HepG2 (cell line): ENCODE data around the gene ANKRD39. TPM values are rescaled to one million over a fixed set of nuclear protein-coding genes. Genes with fewer than 3 reads are reported as not detected.
A peak's percentile ranks its signal among the peaks of the same experiment; 100 is the strongest.

Experiments
- AKAP8 ChIP-seq: sonication (generic); formaldehyde crosslinking; IDR thresholded peaks from 2 replicates; pipeline ENCODE4 v1.5.1; 2020; ENCODE audit warnings: mild to moderate bottlenecking, missing genetic modification reagents
- ARID2 ChIP-seq: sonication (generic); formaldehyde crosslinking; IDR thresholded peaks from 2 replicates; pipeline ENCODE4 v1.8.1; 2022; ENCODE audit warnings: mild to moderate bottlenecking, missing genetic modification reagents, borderline replicate concordance
- ATAD3A ChIP-seq: sonication (generic); formaldehyde crosslinking; IDR thresholded peaks from 2 replicates; pipeline ENCODE4 v1.4.0; 2020; ENCODE audit warnings: missing genetic modification reagents
- BRCA1 ChIP-seq: sonication (generic); formaldehyde crosslinking; IDR thresholded peaks from 2 replicates; pipeline ENCODE4 v1.4.0; 2020; ENCODE audit warnings: missing genetic modification reagents
- GFI1 ChIP-seq: sonication (generic); formaldehyde crosslinking; IDR thresholded peaks from 2 replicates; pipeline ENCODE4 v1.5.0; 2020; ENCODE audit warnings: missing genetic modification reagents, mild to moderate bottlenecking, borderline replicate concordance
- NCOA5 ChIP-seq: sonication (generic); formaldehyde crosslinking; IDR thresholded peaks from 2 replicates; pipeline ENCODE4 v1.4.0; 2020; ENCODE audit warnings: missing genetic modification reagents
- NFIB ChIP-seq: sonication (generic); formaldehyde crosslinking; IDR thresholded peaks from 2 replicates; pipeline ENCODE4 v1.9.0; 2021; ENCODE audit warnings: missing genetic modification reagents, mild to moderate bottlenecking, borderline replicate concordance
- NFYB ChIP-seq: sonication (generic); formaldehyde crosslinking; IDR thresholded peaks from 2 replicates; pipeline ENCODE4 v1.4.0; 2020; ENCODE audit warnings: missing genetic modification reagents
- SPEN ChIP-seq: sonication (generic); formaldehyde crosslinking; IDR thresholded peaks from 2 replicates; pipeline ENCODE4 v1.5.1; 2020; ENCODE audit warnings: low read depth, mild to moderate bottlenecking, missing genetic modification reagents
- SRSF1 ChIP-seq: fragments of 200-400 bp; formaldehyde crosslinking; optimal IDR thresholded peaks from 2 replicates; pipeline ENCODE3; 2017; ENCODE audit warnings: mild to moderate bottlenecking, low read depth, low read length, moderate library complexity
- TMF1 ChIP-seq: sonication (generic); formaldehyde crosslinking; IDR thresholded peaks from 2 replicates; pipeline ENCODE4 v1.8.1; 2022; ENCODE audit warnings: low read depth, missing genetic modification reagents
- ZNF101 ChIP-seq: sonication (generic); formaldehyde crosslinking; IDR thresholded peaks from 2 replicates; pipeline ENCODE4 v1.4.0; 2020; ENCODE audit warnings: mild to moderate bottlenecking, low read depth, missing genetic modification reagents, borderline replicate concordance
- ZNF235 ChIP-seq: sonication (generic); formaldehyde crosslinking; IDR thresholded peaks from 2 replicates; pipeline ENCODE4 v1.8.1; 2023; ENCODE audit warnings: mild to moderate bottlenecking, missing genetic modification reagents, borderline replicate concordance
- ZNF337 ChIP-seq: sonication (generic); formaldehyde crosslinking; IDR thresholded peaks from 2 replicates; pipeline ENCODE4 v1.5.1; 2020; ENCODE audit warnings: missing genetic modification reagents, low read depth, mild to moderate bottlenecking, borderline replicate concordance
- ZNF891 ChIP-seq: sonication (generic); formaldehyde crosslinking; IDR thresholded peaks from 2 replicates; pipeline ENCODE4 v1.5.0; 2020; ENCODE audit warnings: mild to moderate bottlenecking, missing genetic modification reagents
- ZSCAN20 ChIP-seq: sonication (generic); formaldehyde crosslinking; IDR thresholded peaks from 2 replicates; pipeline ENCODE4 v1.4.0; 2020; ENCODE audit warnings: missing genetic modification reagents, mild to moderate bottlenecking, borderline replicate concordance
- ZSCAN29 ChIP-seq: sonication (generic); formaldehyde crosslinking; conservative IDR thresholded peaks from 2 replicates; pipeline ENCODE4 v1.4.0; 2020; ENCODE audit warnings: mild to moderate bottlenecking, missing genetic modification reagents
- polyA plus RNA-seq, 8 experiments: library from polyadenylated mRNA; depleted of rRNA in 3 of 8; stranded (reverse) in 7 of 8; unstranded in 1 of 8; fragments of >200 nt; fragmentation: Illumina TruSeq in 4 of 8; extraction: Trizol in 4 of 8; gene quantifications; 2 replicates each; pipeline versions ENCODE4 v1.2.1 to v1.2.3, GENCODE V29; 2011 to 2016; ENCODE audit warnings: low read depth in 4 of 8, missing spikeins in 1 of 8, mixed read lengths in 1 of 8; ENCODE audit not compliant: insufficient read depth in 1 of 8
- total RNA-seq, 5 experiments: library from RNA; depleted of rRNA; stranded (reverse); fragments of >200 nt; fragmentation: Illumina TruSeq; extraction: Trizol; gene quantifications; 2 replicates each; pipeline ENCODE4 v1.2.3, GENCODE V29; 2016; ENCODE audit warnings: low read depth in 1 of 5
- TF ChIP-seq, protein P1 (sequence below): sonication (generic); formaldehyde crosslinking; IDR thresholded peaks from 2 replicates; pipeline ENCODE4 v1.4.0; 2020; ENCODE audit warnings: missing genetic modification reagents
- TF ChIP-seq, protein P2 (sequence below): sonication (generic); formaldehyde crosslinking; conservative IDR thresholded peaks from 2 replicates; pipeline ENCODE4 v1.4.0; 2020; ENCODE audit warnings: missing genetic modification reagents
- TF ChIP-seq, protein P3 (sequence below): sonication (generic); formaldehyde crosslinking; IDR thresholded peaks from 2 replicates; pipeline ENCODE4 v1.5.0; 2020; ENCODE audit warnings: mild to moderate bottlenecking, missing genetic modification reagents
- TF ChIP-seq, protein P4 (sequence below): sonication (generic); formaldehyde crosslinking; IDR thresholded peaks from 2 replicates; pipeline ENCODE4 v1.5.0; 2020; ENCODE audit warnings: missing genetic modification reagents, mild to moderate bottlenecking, borderline replicate concordance

ANKRD39 gene
- total and polyA plus RNA-seq, 2 of the 13 experiments (the other 11 are each of a cell fraction or from before 2014, with no cell fraction given), result 23.2 to 24.8 TPM

DNA sequence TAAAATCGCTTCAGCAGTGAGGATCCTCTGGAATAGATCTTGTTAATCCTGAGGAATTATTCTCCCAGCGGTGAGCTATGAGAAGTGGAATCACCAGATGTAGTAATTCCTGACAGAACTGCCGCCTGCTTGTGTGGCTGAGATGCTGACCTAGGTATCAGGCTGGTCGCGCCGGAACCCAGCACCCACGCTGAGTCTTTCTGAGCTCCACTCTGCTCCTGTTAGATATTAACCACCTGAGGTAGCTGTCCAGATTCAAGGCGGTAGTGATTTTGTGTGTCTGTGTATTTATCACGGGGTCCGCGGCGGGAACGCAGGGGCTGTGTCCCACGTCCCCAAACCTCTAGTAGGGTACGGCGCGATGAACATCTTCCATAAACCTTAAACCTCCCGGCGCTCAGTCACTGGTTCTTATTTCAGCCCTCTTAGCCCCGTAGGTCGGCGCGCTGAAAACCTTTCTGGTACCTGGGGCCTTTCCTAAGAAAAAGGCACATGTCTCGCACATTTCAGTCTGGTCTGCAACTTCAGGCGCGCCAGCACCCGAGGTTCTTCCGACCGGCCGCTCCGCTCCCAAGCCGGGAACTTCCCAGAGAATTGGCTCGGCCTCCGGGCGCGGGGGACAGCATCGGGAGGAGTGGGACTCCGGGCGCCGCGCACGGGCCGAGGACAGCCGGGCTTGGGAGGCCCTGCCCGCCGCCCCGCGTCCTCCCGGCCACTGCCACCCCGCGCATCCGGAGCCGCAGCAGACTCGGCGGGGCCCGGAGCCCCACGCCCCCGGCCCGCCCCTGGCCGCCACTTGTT, 42.3 kb downstream of the ANKRD39 start (continued):
- TF ChIP-seq ZNF235 (CRISPR knock-in tag) (no peak), SRSF1 (no peak), GFI1 (CRISPR knock-in tag) (no peak; the same call in 1 of the 2 replicates), NCOA5 (no peak), ARID2 (CRISPR knock-in tag) (no peak), AKAP8 (CRISPR knock-in tag) (no peak), SPEN (no peak), ZNF101 (CRISPR knock-in tag) (no peak; the same call in 1 of the 2 replicates), ZNF337 (CRISPR knock-in tag) (0 out of 2 replicates have a peak, but pooled peaks have one; percentile 85), ZSCAN20 (CRISPR knock-in tag) (no peak), NFIB (CRISPR knock-in tag) (no peak), ZNF891 (0 out of 2 replicates have a peak, but pooled peaks have one; percentile 25), TMF1 (CRISPR knock-in tag) (no peak), BRCA1 (no peak; the same call in 1 of the 2 replicates), NFYB (CRISPR knock-in tag) (no peak), ATAD3A (no peak), ZSCAN29 (CRISPR knock-in tag) (no peak)
- TF ChIP-seq, protein P1, sequence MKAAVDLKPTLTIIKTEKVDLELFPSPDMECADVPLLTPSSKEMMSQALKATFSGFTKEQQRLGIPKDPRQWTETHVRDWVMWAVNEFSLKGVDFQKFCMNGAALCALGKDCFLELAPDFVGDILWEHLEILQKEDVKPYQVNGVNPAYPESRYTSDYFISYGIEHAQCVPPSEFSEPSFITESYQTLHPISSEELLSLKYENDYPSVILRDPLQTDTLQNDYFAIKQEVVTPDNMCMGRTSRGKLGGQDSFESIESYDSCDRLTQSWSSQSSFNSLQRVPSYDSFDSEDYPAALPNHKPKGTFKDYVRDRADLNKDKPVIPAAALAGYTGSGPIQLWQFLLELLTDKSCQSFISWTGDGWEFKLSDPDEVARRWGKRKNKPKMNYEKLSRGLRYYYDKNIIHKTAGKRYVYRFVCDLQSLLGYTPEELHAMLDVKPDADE (CRISPR knock-in tag), result no peak
- TF ChIP-seq, protein P2, sequence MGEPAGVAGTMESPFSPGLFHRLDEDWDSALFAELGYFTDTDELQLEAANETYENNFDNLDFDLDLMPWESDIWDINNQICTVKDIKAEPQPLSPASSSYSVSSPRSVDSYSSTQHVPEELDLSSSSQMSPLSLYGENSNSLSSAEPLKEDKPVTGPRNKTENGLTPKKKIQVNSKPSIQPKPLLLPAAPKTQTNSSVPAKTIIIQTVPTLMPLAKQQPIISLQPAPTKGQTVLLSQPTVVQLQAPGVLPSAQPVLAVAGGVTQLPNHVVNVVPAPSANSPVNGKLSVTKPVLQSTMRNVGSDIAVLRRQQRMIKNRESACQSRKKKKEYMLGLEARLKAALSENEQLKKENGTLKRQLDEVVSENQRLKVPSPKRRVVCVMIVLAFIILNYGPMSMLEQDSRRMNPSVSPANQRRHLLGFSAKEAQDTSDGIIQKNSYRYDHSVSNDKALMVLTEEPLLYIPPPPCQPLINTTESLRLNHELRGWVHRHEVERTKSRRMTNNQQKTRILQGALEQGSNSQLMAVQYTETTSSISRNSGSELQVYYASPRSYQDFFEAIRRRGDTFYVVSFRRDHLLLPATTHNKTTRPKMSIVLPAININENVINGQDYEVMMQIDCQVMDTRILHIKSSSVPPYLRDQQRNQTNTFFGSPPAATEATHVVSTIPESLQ (CRISPR knock-in tag), result no peak
- TF ChIP-seq, protein P3, sequence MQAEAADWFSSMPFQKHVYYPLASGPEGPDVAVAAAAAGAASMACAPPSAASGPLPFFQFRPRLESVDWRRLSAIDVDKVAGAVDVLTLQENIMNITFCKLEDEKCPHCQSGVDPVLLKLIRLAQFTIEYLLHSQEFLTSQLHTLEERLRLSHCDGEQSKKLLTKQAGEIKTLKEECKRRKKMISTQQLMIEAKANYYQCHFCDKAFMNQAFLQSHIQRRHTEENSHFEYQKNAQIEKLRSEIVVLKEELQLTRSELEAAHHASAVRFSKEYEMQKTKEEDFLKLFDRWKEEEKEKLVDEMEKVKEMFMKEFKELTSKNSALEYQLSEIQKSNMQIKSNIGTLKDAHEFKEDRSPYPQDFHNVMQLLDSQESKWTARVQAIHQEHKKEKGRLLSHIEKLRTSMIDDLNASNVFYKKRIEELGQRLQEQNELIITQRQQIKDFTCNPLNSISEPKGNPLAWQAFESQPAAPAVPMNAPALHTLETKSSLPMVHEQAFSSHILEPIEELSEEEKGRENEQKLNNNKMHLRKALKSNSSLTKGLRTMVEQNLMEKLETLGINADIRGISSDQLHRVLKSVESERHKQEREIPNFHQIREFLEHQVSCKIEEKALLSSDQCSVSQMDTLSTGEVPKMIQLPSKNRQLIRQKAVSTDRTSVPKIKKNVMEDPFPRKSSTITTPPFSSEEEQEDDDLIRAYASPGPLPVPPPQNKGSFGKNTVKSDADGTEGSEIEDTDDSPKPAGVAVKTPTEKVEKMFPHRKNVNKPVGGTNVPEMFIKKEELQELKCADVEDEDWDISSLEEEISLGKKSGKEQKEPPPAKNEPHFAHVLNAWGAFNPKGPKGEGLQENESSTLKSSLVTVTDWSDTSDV (CRISPR knock-in tag), result 0 out of 2 replicates have a peak, but pooled peaks have one; percentile 5
- TF ChIP-seq, protein P4, sequence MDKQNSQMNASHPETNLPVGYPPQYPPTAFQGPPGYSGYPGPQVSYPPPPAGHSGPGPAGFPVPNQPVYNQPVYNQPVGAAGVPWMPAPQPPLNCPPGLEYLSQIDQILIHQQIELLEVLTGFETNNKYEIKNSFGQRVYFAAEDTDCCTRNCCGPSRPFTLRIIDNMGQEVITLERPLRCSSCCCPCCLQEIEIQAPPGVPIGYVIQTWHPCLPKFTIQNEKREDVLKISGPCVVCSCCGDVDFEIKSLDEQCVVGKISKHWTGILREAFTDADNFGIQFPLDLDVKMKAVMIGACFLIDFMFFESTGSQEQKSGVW (CRISPR knock-in tag), result no peak
